Measurements from ENCODE around the gene TRMT2A.

TRMT2A gene

GRCh38 chr22:20123366-20124082, 6.5 kb upstream of the TRMT2A start:
- no peak for DNase-seq (ENCODE audit: low spot score)

- no peak for DNase-seq (ENCODE audit: low spot score)
These were observed 4.9 kb upstream of the TRMT2A start for GRCh38 chr22:20121856-20122415.

GRCh38 chr22:20118300-20119020, 1.4 kb upstream of the TRMT2A start:
- DNase-seq (ENCODE audit: low spot score), result no peak

- DNase-seq (ENCODE audit: low spot score), result no peak
These were observed 740 bp upstream of the TRMT2A start for GRCh38 chr22:20117633-20118299.

- DNase-seq (ENCODE audit: low spot score), result no peak
These were observed 563 bp downstream of the TRMT2A start for GRCh38 chr22:20116376-20116950.

GRCh38 chr22:20115691-20116375, 1.2 kb downstream of the TRMT2A start, which contains the start of gene RANBP1:
TSS of gene RANBP1 (plus strand) at chr22:20116104. CDS start at chr22:20116185, 81 bp downstream.
- no peak for DNase-seq (ENCODE audit: low spot score)

GRCh38 chr22:20114506-20115475, 2.2 kb downstream of the TRMT2A start:
- no peak for DNase-seq (ENCODE audit: low spot score)

- no peak for DNase-seq (ENCODE audit: low spot score)
These were observed 3.3 kb downstream of the TRMT2A start for GRCh38 chr22:20113551-20114310.

GRCh38 chr22:20112623-20113511, 4.2 kb downstream of the TRMT2A start:
- DNase-seq (ENCODE audit: low spot score), result no peak

GRCh38 chr22:20111689-20112622, 5.1 kb downstream of the TRMT2A start:
- no peak for DNase-seq (ENCODE audit: low spot score)

GRCh38 chr22:20111045-20111688, 5.9 kb downstream of the TRMT2A start:
- peak; percentile 60 for DNase-seq (ENCODE audit: low spot score)

GRCh38 chr22:20110359-20110985, 6.6 kb downstream of the TRMT2A start:
- DNase-seq (ENCODE audit: low spot score), result no peak

GRCh38 chr22:20109411-20110358, 7.3 kb downstream of the TRMT2A start:
- DNase-seq (ENCODE audit: low spot score), result no peak

- no peak for DNase-seq (ENCODE audit: low spot score)
These were observed 8.2 kb downstream of the TRMT2A start for GRCh38 chr22:20108757-20109230.

All from SK-N-DZ (cell line).